SK-N-MC (cell line): Measurements from ENCODE around the gene CAMK4.

Experiments used
- DNase-seq: peaks from one replicate; pipeline ENCODE4 v3.0.0-alpha.2; 2011; ENCODE audit warnings: low read depth, low spot score
- H3K27ac ChIP-seq: fragments of 200-600 bp; sonication (generic); 2 replicates; pipeline ENCODE4 v1.5.1; 2016; ENCODE audit warnings: mixed run types
- H3K36me3 ChIP-seq: fragments of 200-600 bp; sonication (generic); 2 replicates; pipeline ENCODE4 v1.6.1; 2017; ENCODE audit warnings: antibody characterized with exemption, low read length, mixed read lengths; ENCODE audit not compliant: insufficient read depth
- H3K4me3 ChIP-seq: fragments of 200-600 bp; sonication (generic); 2 replicates; pipeline ENCODE4 v1.5.1; 2016
- H3K9ac ChIP-seq: fragments of 200-600 bp; sonication (generic); 2 replicates; pipeline ENCODE4 v1.8.0; 2017; ENCODE audit warnings: mixed run types, mixed read lengths; ENCODE audit not compliant: insufficient read length
- H3K9me3 ChIP-seq: fragments of 200-600 bp; sonication (generic); 2 replicates; pipeline ENCODE4 v1.6.1; 2017; ENCODE audit warnings: low read depth, mild to moderate bottlenecking, antibody characterized with exemption, low read length, moderate library complexity, mixed read lengths
- EZH2 ChIP-seq: fragments of 200-600 bp; sonication (generic); IDR thresholded peaks from one replicate; pipeline ENCODE4 v1.6.1; 2017; ENCODE audit warnings: antibody characterized with exemption
- FOXP2 ChIP-seq: optimal IDR thresholded peaks from 2 replicates; pipeline ENCODE3; 2011; ENCODE audit warnings: mild to moderate bottlenecking, moderate library complexity; ENCODE audit not compliant: insufficient read depth; ENCODE audit errors: extremely low read length, control extremely low read depth
- POLR2AphosphoS5 ChIP-seq: IDR thresholded peaks from 2 replicates; pipeline ENCODE4 v1.6.1; 2012; ENCODE audit warnings: mild to moderate bottlenecking, low read depth, low read length, borderline replicate concordance

The CAMK4 gene

DNA sequence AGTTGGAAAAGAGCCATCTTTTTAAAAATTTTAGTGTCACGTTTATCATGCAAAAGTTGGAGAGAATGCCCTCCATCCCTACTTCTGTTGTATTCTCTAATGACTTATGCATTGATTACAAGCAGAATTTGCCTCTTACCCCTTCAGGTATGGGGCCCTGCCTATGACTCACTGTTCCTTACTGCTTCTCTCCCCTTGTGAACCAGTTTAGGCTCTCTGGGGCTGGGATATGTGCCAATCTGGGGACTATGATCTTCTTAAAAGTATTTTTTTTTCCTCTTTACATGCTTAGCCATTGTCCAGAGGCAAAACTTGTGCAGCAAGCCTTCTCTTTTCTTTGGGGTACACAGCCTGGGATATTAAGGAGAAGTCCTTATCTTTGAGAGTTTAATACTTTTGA is 37.4 kb downstream of the CAMK4 start:
- TF ChIP-seq POLR2AphosphoS5: no peak
- TF ChIP-seq EZH2: no peak
- no peak for TF ChIP-seq FOXP2
- Histone ChIP-seq H3K36me3 (no peaks in the 10 kb centered on the region), H3K9ac (no peak overlapping the region), H3K27ac (no peak overlapping the region), H3K9me3 (no peaks in the 10 kb centered on the region), H3K4me3 (no peak overlapping the region)
- no peak for DNase-seq

DNA sequence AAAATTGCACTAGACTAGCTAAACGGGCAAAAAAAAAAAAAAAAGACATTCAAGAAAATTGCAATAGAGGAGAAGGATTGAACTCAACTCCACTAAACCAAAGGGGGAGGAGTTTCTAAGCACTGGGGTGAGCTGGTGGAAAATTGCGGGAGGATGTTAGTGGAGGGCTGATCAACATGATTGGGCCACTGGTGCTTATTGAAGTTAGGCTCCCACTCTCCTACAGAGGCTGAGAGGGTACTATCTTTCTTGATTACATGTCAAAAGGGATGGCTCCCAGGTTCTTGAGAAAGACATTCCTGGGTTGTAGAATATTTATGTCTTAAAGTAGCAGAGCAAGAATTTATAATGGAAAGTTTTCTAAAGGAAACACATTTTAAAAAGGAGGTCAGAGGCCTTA is 38.0 kb downstream of the CAMK4 start:
- H3K27ac ChIP-seq: no peak overlapping the region
- DNase-seq: no peak
- no peak for TF ChIP-seq EZH2
- TF ChIP-seq POLR2AphosphoS5: no peak
- no peak for TF ChIP-seq FOXP2
- no peak overlapping the region for H3K9ac ChIP-seq
- H3K4me3 ChIP-seq: no peak overlapping the region
- H3K36me3 ChIP-seq: no peaks in the 10 kb centered on the region
- no peaks in the 10 kb centered on the region for H3K9me3 ChIP-seq

DNA sequence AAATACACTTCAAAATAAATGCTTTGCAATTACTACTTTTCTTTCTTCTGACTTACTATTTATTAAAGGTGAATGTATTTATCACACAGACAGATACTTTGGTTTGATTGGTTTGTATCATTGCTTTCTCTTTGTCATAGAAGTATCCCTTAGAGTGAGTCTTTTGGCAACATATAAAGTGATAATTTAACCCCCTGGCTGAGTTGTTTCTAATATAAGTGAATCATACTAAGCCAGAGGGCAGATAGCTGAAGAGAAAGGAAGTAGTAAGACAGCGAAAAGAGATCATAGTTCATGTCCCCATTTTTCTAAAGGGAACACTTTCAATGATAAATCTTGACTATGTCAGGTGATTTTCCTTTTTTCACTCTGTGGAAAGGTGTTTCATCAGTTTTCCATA is 38.6 kb downstream of the CAMK4 start:
- no peak for DNase-seq
- H3K9me3 ChIP-seq: no peaks in the 10 kb centered on the region
- no peaks in the 10 kb centered on the region for H3K36me3 ChIP-seq
- H3K27ac ChIP-seq: no peak overlapping the region
- H3K9ac ChIP-seq: no peak overlapping the region
- H3K4me3 ChIP-seq: no peak overlapping the region
- no peak for TF ChIP-seq POLR2AphosphoS5
- TF ChIP-seq EZH2: no peak
- no peak for TF ChIP-seq FOXP2

DNA sequence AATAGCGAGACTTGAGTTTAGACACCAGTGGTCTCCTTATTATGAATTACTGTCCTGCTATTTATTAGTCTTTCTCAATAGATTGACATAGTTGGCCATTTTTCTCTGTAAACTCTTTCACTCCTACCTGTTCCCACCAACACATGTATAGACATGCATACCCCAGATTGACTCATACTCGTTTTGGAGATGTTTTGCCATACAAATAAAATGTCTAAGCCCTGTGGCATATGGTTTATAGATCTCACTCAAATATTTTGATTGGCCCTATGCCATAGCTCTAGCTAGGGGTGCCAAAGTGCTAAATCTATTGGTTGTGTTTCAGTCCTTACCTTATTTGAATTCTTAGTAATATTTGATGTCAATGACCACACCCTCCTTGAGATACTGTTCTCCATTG is 42.3 kb downstream of the CAMK4 start:
- Histone ChIP-seq H3K4me3 (no peak overlapping the region), H3K9me3 (no peaks in the 10 kb centered on the region), H3K27ac (no peak overlapping the region), H3K36me3 (no peaks in the 10 kb centered on the region), H3K9ac (no peak overlapping the region)
- DNase-seq: no peak
- TF ChIP-seq FOXP2 (no peak), POLR2AphosphoS5 (no peak), EZH2 (no peak)

DNA sequence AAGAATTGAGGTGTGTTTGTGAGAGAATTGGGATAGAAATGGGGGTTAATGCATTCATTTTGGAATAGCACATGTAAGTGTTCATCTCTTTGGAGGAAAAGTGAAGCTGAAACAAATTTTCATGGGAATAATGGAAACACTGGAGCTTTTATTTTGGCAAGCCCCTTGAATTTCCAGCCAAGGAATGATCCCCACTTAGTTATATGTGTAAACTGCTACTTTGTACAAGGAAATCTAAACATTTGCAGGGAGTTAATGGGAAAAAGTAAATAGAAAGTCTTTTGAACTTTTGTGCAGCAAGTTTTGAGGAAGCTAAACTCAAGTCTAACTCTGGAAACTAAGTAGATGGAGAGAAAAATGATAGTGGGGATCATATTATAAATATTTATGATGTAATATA is 44.1 kb downstream of the CAMK4 start:
- no peak for TF ChIP-seq FOXP2
- TF ChIP-seq EZH2: no peak
- no peak for TF ChIP-seq POLR2AphosphoS5
- no peak overlapping the region for H3K4me3 ChIP-seq
- H3K36me3 ChIP-seq: no peaks in the 10 kb centered on the region
- no peak overlapping the region for H3K9ac ChIP-seq
- no peak overlapping the region for H3K27ac ChIP-seq
- DNase-seq: no peak
- H3K9me3 ChIP-seq: no peaks in the 10 kb centered on the region

DNA sequence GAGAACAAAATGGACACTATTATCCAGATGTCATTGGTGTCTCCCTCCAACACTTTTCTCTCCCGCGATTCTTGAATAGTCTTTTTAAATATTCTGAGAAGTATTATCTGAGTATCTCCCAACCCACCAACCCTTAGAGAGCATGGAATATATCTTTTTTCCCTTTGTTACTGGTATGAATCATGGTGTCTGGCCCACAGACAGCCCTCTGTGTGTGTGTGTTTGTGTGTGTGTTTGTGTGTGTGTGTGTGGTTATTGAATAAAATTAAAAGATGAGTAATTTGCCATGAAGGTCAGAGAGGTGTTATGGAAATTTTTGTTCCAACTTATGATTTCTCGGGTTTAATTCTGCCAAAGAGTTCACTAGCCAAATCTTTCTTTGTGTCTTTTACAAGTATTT is 47.7 kb downstream of the CAMK4 start:
- H3K9ac ChIP-seq: no peak overlapping the region
- no peak overlapping the region for H3K4me3 ChIP-seq
- H3K36me3 ChIP-seq: no peaks in the 10 kb centered on the region
- H3K27ac ChIP-seq: no peak overlapping the region
- no peak for DNase-seq
- no peaks in the 10 kb centered on the region for H3K9me3 ChIP-seq
- TF ChIP-seq EZH2 (no peak), FOXP2 (no peak), POLR2AphosphoS5 (no peak)

DNA sequence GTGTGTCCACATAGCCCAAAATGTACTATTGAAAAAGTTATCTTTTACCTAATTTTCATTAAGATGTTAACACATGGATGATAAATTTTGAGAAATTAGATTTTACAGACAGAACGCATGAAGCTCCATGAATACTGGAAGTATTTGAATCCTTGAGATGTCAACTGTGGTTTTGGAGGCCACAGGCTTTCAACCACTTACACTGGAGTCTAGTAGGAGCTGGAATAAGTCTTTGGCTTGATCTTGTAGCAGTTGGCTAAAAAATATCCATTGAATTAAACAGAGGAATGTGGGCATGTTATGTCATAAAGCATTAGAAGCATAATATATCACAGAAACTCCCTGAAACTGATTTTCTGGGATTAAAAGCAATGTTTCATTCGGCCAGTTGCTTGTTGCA is 52.9 kb downstream of the CAMK4 start:
- DNase-seq: no peak
- H3K27ac ChIP-seq: no peak overlapping the region
- H3K4me3 ChIP-seq: no peak overlapping the region
- no peak for TF ChIP-seq FOXP2
- H3K9ac ChIP-seq: no peak overlapping the region
- H3K36me3 ChIP-seq: no peaks in the 10 kb centered on the region
- no peaks in the 10 kb centered on the region for H3K9me3 ChIP-seq

DNA sequence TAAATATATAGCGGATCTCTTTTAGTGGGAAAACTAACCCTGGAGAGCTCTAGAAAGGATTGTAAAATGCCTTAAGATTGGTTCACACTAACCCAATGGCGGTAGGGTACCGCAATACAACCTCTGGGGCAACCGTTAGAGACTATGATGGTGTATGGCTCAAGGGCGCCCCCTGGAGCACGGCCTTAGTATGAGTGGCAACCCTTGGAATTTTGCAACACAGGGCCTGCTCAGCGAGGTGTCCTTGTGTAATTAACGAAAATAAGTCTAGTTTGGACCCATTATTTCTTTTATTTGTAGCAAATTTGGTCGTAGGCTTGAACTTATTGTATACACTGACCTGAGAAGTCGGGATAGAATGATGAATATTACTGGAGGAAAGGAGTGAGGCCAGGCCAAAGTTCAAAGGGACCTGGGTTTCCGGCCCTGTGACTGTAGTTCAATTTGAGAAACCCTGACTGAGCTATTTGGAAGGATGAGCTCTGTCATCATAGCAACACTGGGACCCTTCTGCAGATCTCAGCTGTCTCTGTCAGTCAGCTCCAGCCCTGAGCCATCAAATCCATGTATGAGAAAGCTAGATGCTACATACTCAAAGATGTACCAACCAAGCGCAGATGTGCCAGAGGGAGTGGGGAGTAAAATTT is 54.8 kb downstream of the CAMK4 start:
- Histone ChIP-seq H3K27ac (no peak overlapping the region), H3K9ac (no peak overlapping the region), H3K9me3 (no peaks in the 10 kb centered on the region), H3K36me3 (no peaks in the 10 kb centered on the region), H3K4me3 (no peak overlapping the region)
- DNase-seq: no peak
- TF ChIP-seq EZH2 (no peak), FOXP2 (no peak), POLR2AphosphoS5 (no peak)

DNA sequence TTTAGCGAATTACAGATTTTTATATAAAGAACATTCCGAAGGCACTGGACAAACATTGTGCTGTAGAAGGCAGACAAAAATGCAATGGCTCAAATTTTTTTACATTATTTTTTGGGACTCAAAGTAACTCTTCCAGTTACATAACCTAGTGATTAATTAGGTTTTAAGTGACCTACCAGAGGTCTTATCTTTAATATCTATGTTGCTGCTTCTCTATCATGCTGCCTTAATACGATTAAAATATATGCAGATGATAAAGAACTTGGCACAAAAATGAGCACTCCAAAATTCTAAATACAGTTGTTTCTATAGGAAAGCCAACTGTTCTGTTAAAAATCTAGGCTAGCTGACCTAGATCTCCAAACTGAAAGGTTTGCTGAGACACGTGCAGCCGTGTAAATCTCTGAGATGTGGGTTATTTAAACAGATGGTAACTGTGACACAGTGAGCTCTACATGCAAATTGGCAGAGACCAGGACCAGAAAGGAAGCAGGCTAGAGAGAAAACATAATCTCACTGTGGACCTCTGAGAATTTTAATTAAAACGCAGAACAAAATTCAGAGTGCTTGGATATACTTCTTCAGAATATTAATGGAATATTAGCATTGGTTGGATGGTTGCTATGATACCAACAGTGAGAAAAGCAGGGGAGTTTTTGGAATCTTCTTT is 56.2 kb downstream of the CAMK4 start:
- Histone ChIP-seq H3K27ac (no peak overlapping the region), H3K9ac (no peak overlapping the region), H3K36me3 (no peaks in the 10 kb centered on the region), H3K4me3 (no peak overlapping the region), H3K9me3 (no peaks in the 10 kb centered on the region)
- DNase-seq: no peak
- no peak for TF ChIP-seq EZH2
- TF ChIP-seq FOXP2: no peak
- no peak for TF ChIP-seq POLR2AphosphoS5

DNA sequence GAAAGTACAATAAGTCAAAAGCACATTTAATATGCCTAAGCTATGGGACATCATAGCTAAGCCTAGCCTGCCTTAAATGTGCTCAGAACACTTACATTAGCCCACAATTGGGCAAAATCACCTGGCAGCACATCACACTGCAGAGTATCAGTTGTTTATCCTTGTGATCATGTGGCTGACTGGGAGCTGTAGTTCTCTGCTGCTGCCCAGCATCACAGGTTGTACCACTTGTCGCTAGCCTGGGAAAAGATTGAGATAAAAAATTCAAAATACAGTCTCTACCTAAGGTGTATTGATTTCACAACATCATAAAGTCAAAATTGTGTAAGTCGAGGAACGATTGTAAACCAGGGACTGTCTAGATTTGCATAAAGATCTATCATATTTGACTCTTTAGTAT is 58.6 kb downstream of the CAMK4 start:
- H3K4me3 ChIP-seq: no peak overlapping the region
- no peaks in the 10 kb centered on the region for H3K9me3 ChIP-seq
- no peak for DNase-seq
- H3K36me3 ChIP-seq: no peaks in the 10 kb centered on the region
- H3K27ac ChIP-seq: no peak overlapping the region
- H3K9ac ChIP-seq: no peak overlapping the region
- no peak for TF ChIP-seq FOXP2
- no peak for TF ChIP-seq POLR2AphosphoS5
- no peak for TF ChIP-seq EZH2
